Stimulated activated naive B cell treated with anti-CD40 and anti-IgM and Interleukin-4, amounts not matched to agents 10 μg/mL and 1 μg/mL and 100 μg/mL, for 72 hours (primary cell): ENCODE data around the gene PPP1R1C.

Source experiments
- ATAC-seq, 2 donors: fragments of 150-1000 bp; cut with Tn5 transposase; replicated peaks; 2 replicates each; pipeline ENCODE4 v1.10.0; 2021; ENCODE audit warnings: moderate library complexity in 1 of 2
- DNase-seq: peaks from one replicate; pipeline ENCODE4 v3.0.0; 2021
- H3K27ac Mint-ChIP-seq: one replicate; pipeline ENCODE4 v1.8.0; 2022; ENCODE audit warnings: mild to moderate bottlenecking, mixed read lengths
- H3K27me3 Mint-ChIP-seq, 2 donors: one replicate each; pipeline ENCODE4 v1.8.0; 2022; ENCODE audit warnings: mixed read lengths in 2 of 2
- H3K36me3 Mint-ChIP-seq, 2 donors: one replicate each; pipeline ENCODE4 v1.8.0; 2022; ENCODE audit warnings: mixed read lengths in 2 of 2, mild to moderate bottlenecking in 1 of 2
- H3K4me1 Mint-ChIP-seq, 2 donors: one replicate each; pipeline ENCODE4 v1.8.0; 2022; ENCODE audit warnings: mixed read lengths in 2 of 2, mild to moderate bottlenecking in 1 of 2
- H3K4me3 Mint-ChIP-seq, 2 donors: one replicate each; pipeline ENCODE4 v1.8.0; 2022; ENCODE audit warnings: mild to moderate bottlenecking in 2 of 2, mixed read lengths in 2 of 2, moderate library complexity in 1 of 2
- H3K9me3 Mint-ChIP-seq, 2 donors: one replicate each; pipeline ENCODE4 v1.8.0; 2022; ENCODE audit warnings: mixed read lengths in 2 of 2, mild to moderate bottlenecking in 1 of 2

Gene PPP1R1C, protein sequence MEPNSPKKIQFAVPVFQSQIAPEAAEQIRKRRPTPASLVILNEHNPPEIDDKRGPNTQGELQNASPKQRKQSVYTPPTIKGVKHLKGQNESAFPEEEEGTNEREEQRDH

DNA sequence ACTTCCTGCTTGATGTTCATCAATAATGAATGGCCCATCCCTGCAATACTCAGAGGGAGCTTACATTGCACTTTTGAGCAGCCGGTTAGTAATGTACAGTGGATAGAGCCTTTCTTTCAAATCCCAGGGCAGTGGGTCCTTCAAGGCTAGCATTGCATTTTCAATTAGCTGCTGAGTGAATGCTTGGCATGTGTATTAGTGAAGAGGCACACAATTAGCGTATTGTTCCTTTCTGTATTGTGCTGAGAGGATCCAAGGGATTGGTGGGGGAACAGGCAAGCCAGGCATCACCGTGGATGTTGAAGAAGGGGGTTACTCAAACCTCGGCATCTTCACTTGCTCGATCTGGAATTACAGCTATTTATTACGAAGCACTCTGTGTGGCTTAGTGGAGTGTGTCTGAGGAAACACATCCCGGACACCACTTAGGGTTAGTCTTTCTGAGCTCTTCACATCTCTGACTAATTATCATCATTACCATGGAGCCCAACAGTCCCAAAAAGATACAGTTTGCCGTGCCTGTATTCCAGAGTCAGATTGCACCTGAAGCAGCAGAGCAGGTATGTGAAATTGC, at the start of gene PPP1R1C:
Gene PPP1R1C, plus strand, starts transcription at position 222 of the 574 bp plus-strand sequence. Its CDS starts 258 bp downstream, at position 480.
- Mint-ChIP-seq H3K4me3 (no peak within 1 kb of the TSS), H3K9me3 (no peaks in the 10 kb centered on the region), H3K36me3 (no peaks in the 10 kb centered on the region), H3K27ac (no peak within 1 kb of the TSS), H3K4me1 (peaks cover 6 to 29% of the 10 kb centered on the region in 2 donors), H3K27me3 (no peaks in the 10 kb centered on the region)
- ATAC-seq = no peak
- no peak for DNase-seq

- Mint-ChIP-seq H3K4me3 (no peak overlapping the region), H3K4me1 (no peaks in the 10 kb centered on the region), H3K27ac (no peak overlapping the region), H3K36me3 (no peaks in the 10 kb centered on the region), H3K9me3 (peaks cover 0 to 1% of the 10 kb centered on the region in 2 donors), H3K27me3 (peaks cover 0 to 18% of the 10 kb centered on the region in 2 donors)
- no peak for ATAC-seq
- no peak for DNase-seq
These were observed 48.2 kb upstream of the PPP1R1C start for GRCh38 chr2:181937473-181937872.

DNA sequence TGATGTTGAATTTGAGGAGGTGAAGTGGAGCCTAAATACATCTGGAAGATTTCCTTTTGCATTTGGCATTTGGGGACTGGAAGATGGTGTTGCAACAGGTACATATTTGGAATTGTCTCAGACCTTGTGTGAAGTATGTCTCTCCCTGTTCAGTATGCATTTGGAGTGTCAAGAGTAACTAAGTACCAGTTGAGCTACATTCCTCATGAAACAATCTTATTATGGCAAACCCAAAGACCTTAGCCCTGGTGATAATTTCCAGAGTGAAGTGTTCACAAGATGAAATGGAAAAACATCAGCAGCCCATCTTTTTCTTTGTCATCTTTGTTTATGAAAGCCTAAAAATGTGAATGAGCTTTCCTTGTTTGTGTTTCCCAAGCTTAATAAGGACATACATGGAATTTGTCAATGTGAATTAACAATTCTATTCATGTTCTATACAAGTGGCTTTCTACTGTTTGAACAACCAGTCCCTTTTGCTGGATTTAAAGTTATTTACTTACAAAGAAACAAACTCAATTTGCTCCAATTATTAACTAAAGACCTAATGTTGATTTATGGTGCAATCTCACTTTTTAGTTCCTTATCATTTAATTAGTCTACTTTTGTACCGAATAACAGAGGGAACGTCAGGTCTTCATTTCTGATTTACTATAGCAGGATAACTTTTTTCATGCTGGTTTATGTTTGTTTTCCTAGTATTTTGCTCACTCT, 42.1 kb upstream of the PPP1R1C start:
- H3K9me3 Mint-ChIP-seq = peaks cover 0 to 1% of the 10 kb centered on the region in 2 donors
- no peak overlapping the region for H3K27ac Mint-ChIP-seq
- DNase-seq = no peak
- no peaks in the 10 kb centered on the region for H3K4me1 Mint-ChIP-seq
- ATAC-seq = no peak
- no peaks in the 10 kb centered on the region for H3K36me3 Mint-ChIP-seq
- H3K4me3 Mint-ChIP-seq = no peak overlapping the region
- H3K27me3 Mint-ChIP-seq = peaks cover 12 to 15% of the 10 kb centered on the region in 2 donors

DNA sequence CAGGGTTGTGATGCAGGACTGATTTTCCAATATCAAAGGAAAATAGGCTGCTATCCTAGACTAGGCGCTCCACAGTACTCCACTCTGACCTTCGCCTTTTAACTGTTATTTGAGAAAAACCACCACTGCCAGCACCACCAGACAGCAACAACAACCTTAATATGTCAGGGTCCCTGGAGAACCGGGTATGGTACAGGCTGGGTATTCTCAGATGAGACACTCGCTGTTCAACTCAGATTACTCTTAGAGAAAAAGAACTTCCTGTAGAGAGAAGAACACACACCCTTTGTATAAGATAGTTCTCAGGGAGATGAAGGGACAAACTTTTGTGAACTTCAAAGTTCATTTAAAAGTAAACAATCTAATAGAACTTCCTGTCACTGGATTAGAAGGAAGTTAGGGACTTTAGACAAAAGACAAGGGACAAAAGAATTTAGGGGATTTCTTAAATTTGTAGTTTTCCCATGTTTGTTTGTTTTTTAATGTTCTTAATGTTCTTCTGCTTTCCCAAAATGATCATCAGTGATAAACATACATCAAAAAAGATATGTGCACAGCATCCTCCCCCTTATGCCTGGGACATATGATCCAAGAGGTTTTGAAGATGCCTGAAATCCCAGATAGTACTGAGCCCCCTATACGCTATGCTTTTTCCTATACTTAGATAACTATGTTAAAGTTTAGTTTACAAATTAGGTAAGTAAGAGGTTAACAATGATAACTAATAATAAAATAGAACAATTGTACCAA, 41.3 kb upstream of the PPP1R1C start:
- ATAC-seq = no peak
- no peak overlapping the region for H3K4me3 Mint-ChIP-seq
- no peaks in the 10 kb centered on the region for H3K4me1 Mint-ChIP-seq
- peaks cover 0 to 1% of the 10 kb centered on the region in 2 donors for H3K9me3 Mint-ChIP-seq
- no peak for DNase-seq
- H3K36me3 Mint-ChIP-seq = no peaks in the 10 kb centered on the region
- H3K27me3 Mint-ChIP-seq = peaks cover 10 to 19% of the 10 kb centered on the region in 2 donors
- H3K27ac Mint-ChIP-seq = no peak overlapping the region

DNA sequence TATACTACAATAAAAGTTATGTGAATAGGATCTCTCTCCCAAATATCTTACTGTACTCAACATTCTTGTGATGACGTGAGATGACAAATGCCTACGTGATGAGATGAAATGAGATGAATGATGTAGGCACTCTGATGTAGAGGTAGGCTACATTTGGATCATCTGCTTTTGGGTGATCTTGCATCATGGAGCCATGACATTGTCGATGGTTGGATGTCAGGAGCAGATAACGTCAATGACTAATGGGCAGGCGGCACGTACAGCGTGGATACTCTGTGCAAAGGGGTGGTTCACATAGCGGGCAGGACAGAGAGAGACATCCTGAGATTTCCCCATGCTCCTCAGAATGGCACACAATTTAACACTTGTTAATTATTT, 40.8 kb upstream of the PPP1R1C start:
- Mint-ChIP-seq H3K4me1 (no peaks in the 10 kb centered on the region), H3K9me3 (peaks cover 0 to 1% of the 10 kb centered on the region in 2 donors), H3K4me3 (no peak overlapping the region), H3K27ac (no peak overlapping the region), H3K36me3 (no peaks in the 10 kb centered on the region), H3K27me3 (peaks cover 9 to 19% of the 10 kb centered on the region in 2 donors)
- no peak for ATAC-seq
- no peak for DNase-seq

GRCh38 chr2:181946444-181947127, 39.1 kb upstream of the PPP1R1C start:
- Mint-ChIP-seq H3K4me3 (no peak overlapping the region), H3K36me3 (no peaks in the 10 kb centered on the region), H3K27ac (no peak overlapping the region), H3K27me3 (peaks cover 4 to 19% of the 10 kb centered on the region in 2 donors), H3K9me3 (no peaks in the 10 kb centered on the region), H3K4me1 (no peaks in the 10 kb centered on the region)
- ATAC-seq = no peak
- no peak for DNase-seq

DNA sequence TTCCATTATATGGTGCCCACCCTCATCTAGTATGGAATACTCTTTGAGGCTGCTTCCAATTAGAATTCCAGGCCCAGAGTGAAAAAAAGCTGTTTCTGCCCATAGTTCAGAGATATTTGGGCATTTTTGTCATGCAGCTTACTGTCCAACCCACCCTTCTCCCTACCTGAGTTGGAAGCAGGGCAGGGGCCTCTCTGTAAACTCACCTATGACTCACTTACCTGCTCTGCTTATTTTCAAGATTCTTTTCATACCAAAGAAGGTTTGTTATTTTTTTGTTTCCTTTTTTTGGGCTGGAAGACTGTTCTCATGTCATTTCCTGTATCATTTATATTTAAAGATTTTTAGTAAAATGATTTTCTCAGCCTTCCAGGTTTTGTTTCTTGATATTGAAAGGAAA, 38.4 kb upstream of the PPP1R1C start:
- no peak overlapping the region for H3K27ac Mint-ChIP-seq
- H3K9me3 Mint-ChIP-seq = no peaks in the 10 kb centered on the region
- peaks cover 4 to 19% of the 10 kb centered on the region in 2 donors for H3K27me3 Mint-ChIP-seq
- DNase-seq = no peak
- no peaks in the 10 kb centered on the region for H3K4me1 Mint-ChIP-seq
- H3K4me3 Mint-ChIP-seq = no peak overlapping the region
- H3K36me3 Mint-ChIP-seq = no peaks in the 10 kb centered on the region
- no peak for ATAC-seq

- H3K4me3 Mint-ChIP-seq = no peak overlapping the region
- no peaks in the 10 kb centered on the region for H3K36me3 Mint-ChIP-seq
- DNase-seq (no peak), ATAC-seq (no peak)
- H3K9me3 Mint-ChIP-seq = no peaks in the 10 kb centered on the region
- H3K27ac Mint-ChIP-seq = no peak overlapping the region
- H3K27me3 Mint-ChIP-seq = peaks cover 4 to 19% of the 10 kb centered on the region in 2 donors
- no peaks in the 10 kb centered on the region for H3K4me1 Mint-ChIP-seq
These were observed 37.4 kb upstream of the PPP1R1C start for GRCh38 chr2:181948227-181948626.

GRCh38 chr2:181949047-181949446, 36.6 kb upstream of the PPP1R1C start:
- H3K27ac Mint-ChIP-seq = no peak overlapping the region
- H3K9me3 Mint-ChIP-seq = no peaks in the 10 kb centered on the region
- peaks cover 0 to 2% of the 10 kb centered on the region in 2 donors for H3K4me1 Mint-ChIP-seq
- H3K27me3 Mint-ChIP-seq = peaks cover 4 to 24% of the 10 kb centered on the region in 2 donors
- H3K36me3 Mint-ChIP-seq = no peaks in the 10 kb centered on the region
- ATAC-seq (no peak), DNase-seq (no peak)
- H3K4me3 Mint-ChIP-seq = no peak overlapping the region

DNA sequence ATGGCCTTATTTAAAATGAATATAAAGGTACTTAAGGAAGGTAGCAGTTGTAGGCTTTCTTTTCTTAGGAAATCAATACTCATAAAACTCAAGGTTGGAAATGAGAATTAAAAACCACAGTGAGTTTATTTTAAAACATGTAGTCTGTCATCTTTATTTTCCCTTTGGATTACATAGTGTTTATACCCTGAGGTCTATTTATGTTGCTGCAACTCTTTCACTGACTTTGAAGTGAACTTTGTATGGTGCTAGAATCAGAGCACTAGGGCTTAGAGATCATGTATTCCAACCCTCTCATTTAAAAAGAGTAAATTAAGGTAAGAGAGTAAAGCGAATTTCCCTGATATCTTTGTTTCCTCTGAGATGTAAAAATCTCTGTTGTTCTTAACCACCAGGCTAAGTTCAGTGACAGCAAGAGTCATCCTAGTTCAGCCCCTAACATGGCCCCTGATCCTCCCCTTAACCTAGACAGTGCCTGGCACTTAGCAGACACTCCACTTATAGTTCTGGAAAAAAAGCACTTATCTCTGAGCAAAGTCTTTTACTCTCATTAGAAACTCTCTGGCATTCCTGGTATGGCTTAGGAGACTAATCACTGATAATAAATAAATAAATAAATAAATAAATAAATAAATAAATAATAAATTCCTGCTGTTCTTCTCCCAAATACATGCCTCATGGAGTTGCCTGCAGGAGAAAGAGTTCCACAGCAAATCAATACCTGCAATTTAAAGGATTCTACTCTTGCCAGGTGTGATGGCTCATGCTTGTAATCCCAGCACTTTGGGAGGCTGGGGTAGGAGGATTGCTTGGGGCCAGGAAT, 33.0 kb upstream of the PPP1R1C start:
- H3K27me3 Mint-ChIP-seq = peaks cover 4 to 20% of the 10 kb centered on the region in 2 donors
- H3K4me3 Mint-ChIP-seq = no peak overlapping the region
- DNase-seq (no peak), ATAC-seq (no peak)
- H3K27ac Mint-ChIP-seq = no peak overlapping the region
- no peaks in the 10 kb centered on the region for H3K9me3 Mint-ChIP-seq
- no peaks in the 10 kb centered on the region for H3K36me3 Mint-ChIP-seq
- peaks cover 2 to 3% of the 10 kb centered on the region in 2 donors for H3K4me1 Mint-ChIP-seq

GRCh38 chr2:181953881-181954537, 31.6 kb upstream of the PPP1R1C start:
- Mint-ChIP-seq H3K9me3 (no peaks in the 10 kb centered on the region), H3K36me3 (no peaks in the 10 kb centered on the region), H3K27ac (no peak overlapping the region), H3K4me1 (peaks cover 6% of the 10 kb centered on the region in 2 donors), H3K27me3 (peaks cover 0 to 13% of the 10 kb centered on the region in 2 donors), H3K4me3 (peak overlapping the region; percentile 50 to 73)
- ATAC-seq = peak; percentile 80 to 89
- peak; percentile 20 for DNase-seq

DNA sequence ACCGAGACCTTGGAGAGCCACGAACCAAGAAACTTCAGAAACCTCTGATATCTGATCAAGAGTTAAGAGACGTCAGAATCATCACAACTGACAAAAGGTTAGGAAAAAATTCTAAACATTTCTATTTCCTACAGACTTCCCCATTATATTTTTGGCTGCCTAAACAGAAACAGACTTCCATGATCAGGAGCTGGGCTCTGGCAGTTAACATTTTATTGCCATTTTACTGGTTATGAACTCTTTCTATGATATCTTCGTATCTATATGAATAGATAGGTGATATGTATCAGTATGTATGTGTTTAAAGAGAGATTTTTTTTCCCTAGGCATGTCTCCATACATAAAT, 31.1 kb upstream of the PPP1R1C start:
- peak overlapping the region in 1 of 2 donors; percentile 73 for H3K4me3 Mint-ChIP-seq
- no peaks in the 10 kb centered on the region for H3K36me3 Mint-ChIP-seq
- no peaks in the 10 kb centered on the region for H3K9me3 Mint-ChIP-seq
- peaks cover 6% of the 10 kb centered on the region in 2 donors for H3K4me1 Mint-ChIP-seq
- H3K27ac Mint-ChIP-seq = no peak overlapping the region
- peaks cover 0 to 10% of the 10 kb centered on the region in 2 donors for H3K27me3 Mint-ChIP-seq
- no peak for DNase-seq
- no peak for ATAC-seq

GRCh38 chr2:181955010-181955409, 30.6 kb upstream of the PPP1R1C start:
- peaks cover 0 to 10% of the 10 kb centered on the region in 2 donors for H3K27me3 Mint-ChIP-seq

More at GRCh38 chr2:181955010-181955409, 30.6 kb upstream of the PPP1R1C start:
- no peak for ATAC-seq
- Mint-ChIP-seq H3K4me1 (peaks cover 6% of the 10 kb centered on the region in 2 donors), H3K36me3 (no peaks in the 10 kb centered on the region), H3K4me3 (no peak overlapping the region), H3K9me3 (no peaks in the 10 kb centered on the region), H3K27ac (no peak overlapping the region)
- no peak for DNase-seq
